ENCODE measurements around the gene NOD2.

Gene NOD2

DNA sequence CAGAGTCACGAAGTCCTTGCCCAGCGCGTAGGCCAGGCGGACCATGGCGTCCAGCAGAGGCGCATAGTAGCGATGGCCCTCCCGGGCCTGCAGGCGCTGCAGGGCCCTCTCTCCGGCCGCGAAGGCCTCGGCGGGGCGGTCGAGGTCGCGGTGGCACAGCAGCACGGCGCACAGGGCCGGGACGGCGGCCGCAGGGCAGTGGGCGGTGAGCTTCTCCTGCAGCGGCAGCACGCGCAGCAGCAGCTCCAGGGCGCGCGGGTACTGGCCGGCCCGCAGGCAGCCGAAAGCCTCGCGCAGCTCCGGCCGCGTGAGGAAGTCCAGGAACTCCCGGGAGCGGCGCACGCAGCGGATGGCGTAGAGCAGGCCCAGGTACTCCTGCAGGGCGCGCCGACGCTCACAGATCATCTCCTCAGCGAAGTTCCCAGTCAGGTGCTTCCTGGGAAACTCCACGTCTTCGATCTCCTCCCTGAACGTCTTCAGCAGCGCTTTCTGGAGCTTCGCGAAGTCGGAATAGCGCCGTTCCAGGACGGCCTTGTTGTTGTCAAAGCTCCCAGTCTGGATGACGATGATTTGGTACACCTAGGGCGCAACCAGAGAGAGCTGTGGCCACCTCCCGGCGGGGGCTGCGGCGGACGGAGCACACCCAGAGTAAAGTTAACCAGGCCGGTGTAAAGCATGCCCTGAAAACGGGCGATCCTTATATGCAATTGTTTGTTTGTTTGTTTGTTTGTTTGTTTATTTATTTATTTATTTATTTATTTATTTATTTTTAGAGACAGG, 19.7 kb upstream of the NOD2 start:
- no peak for DNase-seq (ENCODE audit: extremely low read depth, insufficient read length)
- TF ChIP-seq, protein P1, sequence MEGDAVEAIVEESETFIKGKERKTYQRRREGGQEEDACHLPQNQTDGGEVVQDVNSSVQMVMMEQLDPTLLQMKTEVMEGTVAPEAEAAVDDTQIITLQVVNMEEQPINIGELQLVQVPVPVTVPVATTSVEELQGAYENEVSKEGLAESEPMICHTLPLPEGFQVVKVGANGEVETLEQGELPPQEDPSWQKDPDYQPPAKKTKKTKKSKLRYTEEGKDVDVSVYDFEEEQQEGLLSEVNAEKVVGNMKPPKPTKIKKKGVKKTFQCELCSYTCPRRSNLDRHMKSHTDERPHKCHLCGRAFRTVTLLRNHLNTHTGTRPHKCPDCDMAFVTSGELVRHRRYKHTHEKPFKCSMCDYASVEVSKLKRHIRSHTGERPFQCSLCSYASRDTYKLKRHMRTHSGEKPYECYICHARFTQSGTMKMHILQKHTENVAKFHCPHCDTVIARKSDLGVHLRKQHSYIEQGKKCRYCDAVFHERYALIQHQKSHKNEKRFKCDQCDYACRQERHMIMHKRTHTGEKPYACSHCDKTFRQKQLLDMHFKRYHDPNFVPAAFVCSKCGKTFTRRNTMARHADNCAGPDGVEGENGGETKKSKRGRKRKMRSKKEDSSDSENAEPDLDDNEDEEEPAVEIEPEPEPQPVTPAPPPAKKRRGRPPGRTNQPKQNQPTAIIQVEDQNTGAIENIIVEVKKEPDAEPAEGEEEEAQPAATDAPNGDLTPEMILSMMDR (IDR thresholded peaks at IDR 0.05; ENCODE audit: insufficient read depth, low read length, poor library complexity, severe bottlenecking), result no peak
- Histone ChIP-seq H3K4me3 (replicated peaks; ENCODE audit: low read depth, low read length) (no peak overlapping the region), H3K36me3 (ENCODE audit: control insufficient read depth, insufficient read depth, low read length) (peaks cover 35% of the 10 kb centered on the region), H3K27me3 (replicated peaks; ENCODE audit: control insufficient read depth, insufficient read depth, low read length) (no peaks in the 10 kb centered on the region)

DNA sequence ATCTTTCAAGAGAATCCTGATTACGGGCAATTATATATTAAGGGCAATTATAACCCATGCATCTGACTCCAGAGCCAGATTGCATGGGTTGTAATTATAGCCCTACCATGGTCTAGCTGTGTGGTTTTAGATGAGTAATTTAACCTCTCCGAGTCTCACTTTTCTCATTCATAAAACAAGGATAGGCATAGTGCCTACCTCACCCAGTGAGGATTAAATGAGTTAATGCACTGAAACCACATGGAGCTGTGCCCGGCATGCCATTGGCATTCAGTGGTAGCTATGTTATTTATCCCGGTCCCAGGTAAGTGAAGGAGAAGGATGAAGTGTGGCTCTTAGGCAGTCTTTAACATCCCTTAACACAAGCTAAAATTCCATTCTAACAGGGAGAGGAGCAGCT, 18.6 kb upstream of the NOD2 start:
- H3K36me3 ChIP-seq (ENCODE audit: control insufficient read depth, insufficient read depth, low read length), result peaks cover 34% of the 10 kb centered on the region
- H3K27me3 ChIP-seq (replicated peaks; ENCODE audit: control insufficient read depth, insufficient read depth, low read length), result no peaks in the 10 kb centered on the region
- DNase-seq (ENCODE audit: extremely low read depth, insufficient read length), result no peak
- H3K4me3 ChIP-seq (replicated peaks; ENCODE audit: low read depth, low read length), result no peak overlapping the region
- TF ChIP-seq, protein P1 (IDR thresholded peaks at IDR 0.05; ENCODE audit: insufficient read depth, low read length, poor library complexity, severe bottlenecking), result no peak

DNA sequence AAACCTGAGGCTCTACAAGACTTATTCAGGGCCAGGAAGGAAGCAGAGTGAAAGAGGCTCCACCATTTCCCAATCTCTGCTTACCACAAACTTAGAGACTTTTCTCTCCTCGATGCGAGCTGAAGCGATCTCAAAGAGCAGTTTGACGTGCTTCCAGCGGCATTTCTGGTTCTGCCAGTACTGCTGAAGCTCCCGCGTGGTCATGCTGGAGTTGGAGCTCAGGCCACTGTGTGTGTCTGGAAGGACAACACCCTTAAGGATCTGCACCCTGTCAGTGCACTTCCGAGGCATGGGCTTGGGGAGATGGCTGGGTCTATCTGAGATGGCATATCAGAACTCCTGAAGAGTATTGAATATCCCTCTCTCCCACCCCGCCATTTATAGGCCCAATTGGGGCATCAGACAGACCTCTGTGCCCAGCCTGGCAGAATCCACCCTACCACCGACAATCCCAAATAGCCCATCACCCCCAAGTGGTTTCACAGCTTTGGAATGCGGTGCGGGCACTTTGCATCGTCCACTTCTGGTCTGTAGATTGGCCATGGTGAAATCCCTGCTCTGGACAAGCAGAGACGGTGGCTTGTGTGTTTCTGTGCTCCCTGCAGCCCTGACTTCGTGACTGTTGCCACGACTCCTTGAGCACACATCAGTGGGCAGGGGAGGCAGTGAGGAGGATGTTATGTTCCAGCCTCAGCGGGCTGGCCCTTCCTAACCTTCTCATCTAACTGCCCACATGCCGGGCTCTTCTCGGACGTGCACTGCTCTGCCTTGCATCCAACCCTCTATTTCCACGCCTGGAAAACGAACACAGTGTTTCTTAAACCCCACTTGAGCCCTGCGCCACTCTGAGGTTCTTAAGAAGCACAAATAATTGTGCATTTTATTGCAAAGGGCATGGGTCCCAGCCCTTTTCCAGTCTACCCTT, 17.5 kb upstream of the NOD2 start:
- Histone ChIP-seq H3K4me3 (replicated peaks; ENCODE audit: low read depth, low read length) (no peak overlapping the region), H3K36me3 (ENCODE audit: control insufficient read depth, insufficient read depth, low read length) (peaks cover 34% of the 10 kb centered on the region), H3K27me3 (replicated peaks; ENCODE audit: control insufficient read depth, insufficient read depth, low read length) (no peaks in the 10 kb centered on the region)
- TF ChIP-seq, protein P1 (IDR thresholded peaks at IDR 0.05; ENCODE audit: insufficient read depth, low read length, poor library complexity, severe bottlenecking), result no peak
- no peak for DNase-seq (ENCODE audit: extremely low read depth, insufficient read length)

DNA sequence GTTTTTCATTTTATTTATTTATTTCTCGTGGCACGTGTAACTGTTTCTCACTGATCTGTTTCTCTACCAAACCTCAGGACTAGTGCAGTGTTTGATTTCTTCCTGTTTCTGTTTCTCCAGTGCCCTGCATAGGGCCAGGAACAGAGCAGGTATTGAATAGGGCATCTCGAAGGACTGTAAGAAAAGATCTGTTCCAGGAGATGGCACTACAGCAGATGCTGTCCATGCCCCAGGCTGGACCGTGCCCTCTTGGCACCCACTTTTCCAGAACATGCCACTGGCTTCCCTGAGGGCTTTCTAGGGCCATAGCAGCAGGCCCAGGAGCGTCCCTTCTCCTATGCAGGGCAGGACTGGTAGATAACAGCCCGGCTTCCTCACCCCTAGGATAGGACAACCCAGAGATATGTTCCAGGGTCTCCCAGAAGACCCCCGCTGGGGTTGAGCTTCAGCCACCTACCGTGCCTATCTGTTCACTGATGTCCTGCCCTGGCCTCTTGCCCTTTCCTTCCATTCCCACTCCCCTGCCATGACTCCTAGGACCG, 16.7 kb upstream of the NOD2 start:
- no peak for DNase-seq (ENCODE audit: extremely low read depth, insufficient read length)
- peaks cover 34% of the 10 kb centered on the region for H3K36me3 ChIP-seq (ENCODE audit: control insufficient read depth, insufficient read depth, low read length)
- no peaks in the 10 kb centered on the region for H3K27me3 ChIP-seq (replicated peaks; ENCODE audit: control insufficient read depth, insufficient read depth, low read length)
- no peak overlapping the region for H3K4me3 ChIP-seq (replicated peaks; ENCODE audit: low read depth, low read length)
- TF ChIP-seq, protein P1 (IDR thresholded peaks at IDR 0.05; ENCODE audit: insufficient read depth, low read length, poor library complexity, severe bottlenecking), result no peak

DNA sequence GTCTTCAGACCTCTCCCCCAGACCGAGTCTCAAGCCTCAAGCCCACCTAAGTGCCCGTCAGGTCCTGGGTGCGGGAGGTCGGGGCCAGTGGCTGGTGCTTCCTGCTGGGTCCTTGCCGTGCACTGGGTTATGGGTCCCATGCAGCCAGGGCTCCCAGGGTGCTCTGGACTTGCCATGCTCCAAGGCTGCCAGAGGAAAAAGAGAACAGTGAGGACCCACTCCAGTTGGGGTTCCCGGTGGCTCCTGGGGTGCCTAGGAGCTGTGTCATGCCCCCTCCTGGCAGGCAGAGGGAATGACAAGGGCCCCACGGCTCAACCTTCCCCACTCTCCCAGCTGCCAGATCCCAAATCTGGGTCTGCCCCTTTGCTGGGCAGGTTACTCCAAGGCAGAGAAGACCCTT, 16.1 kb upstream of the NOD2 start:
- no peak for DNase-seq (ENCODE audit: extremely low read depth, insufficient read length)
- Histone ChIP-seq H3K36me3 (ENCODE audit: control insufficient read depth, insufficient read depth, low read length) (peaks cover 29% of the 10 kb centered on the region), H3K4me3 (replicated peaks; ENCODE audit: low read depth, low read length) (no peak overlapping the region), H3K27me3 (replicated peaks; ENCODE audit: control insufficient read depth, insufficient read depth, low read length) (no peaks in the 10 kb centered on the region)
- TF ChIP-seq, protein P1 (IDR thresholded peaks at IDR 0.05; ENCODE audit: insufficient read depth, low read length, poor library complexity, severe bottlenecking), result peak; percentile 65
